ENCODE results near the gene SARS1.
"Not testable (repeated sequence)": the region's sequence is repeated elsewhere in the genome, so short reads cannot be mapped to it uniquely, and the experiment has no call there.

The SARS1 gene

GRCh38 chr1:109192433-109192832 lies 21.3 kb upstream of the SARS1 start:
- DNase-seq: no peak

GRCh38 chr1:109193653-109194590 lies 19.8 kb upstream of the SARS1 start:
- DNase-seq: no peak

GRCh38 chr1:109197158-109198042 lies 16.3 kb upstream of the SARS1 start:
- DNase-seq: no peak

- DNase-seq: peak in 13 of 58 donors; percentile 4 to 48 (median 19)
Observed at GRCh38 chr1:109198043-109198695, 15.5 kb upstream of the SARS1 start.

GRCh38 chr1:109198745-109199144 lies 15.0 kb upstream of the SARS1 start:
- DNase-seq: peak in 4 of 58 donors; percentile 14 to 29 (median 22)

- no peak for DNase-seq
Observed at GRCh38 chr1:109199710-109200109, 14.0 kb upstream of the SARS1 start.

- DNase-seq: peak in 47 of 58 donors; percentile 10 to 76 (median 43)
Observed at GRCh38 chr1:109201123-109201703, 12.5 kb upstream of the SARS1 start.

GRCh38 chr1:109204484-109204883 lies 9.2 kb upstream of the SARS1 start:
- no peak for DNase-seq

- no peak for DNase-seq
Observed at GRCh38 chr1:109206339-109206738, 7.4 kb upstream of the SARS1 start.

- no peak for DNase-seq
Observed at GRCh38 chr1:109207467-109208103, 6.1 kb upstream of the SARS1 start.

- DNase-seq: no peak
Observed at GRCh38 chr1:109208394-109208793, 5.3 kb upstream of the SARS1 start.

- no peak for DNase-seq
Observed at GRCh38 chr1:109208836-109209463, 4.8 kb upstream of the SARS1 start.

- DNase-seq: no peak
Observed at GRCh38 chr1:109210058-109210457, 3.7 kb upstream of the SARS1 start.

- DNase-seq: no peak
Observed at GRCh38 chr1:109213345-109213823, 334 bp upstream of the SARS1 start.

GRCh38 chr1:109214695-109215623 lies 1.2 kb downstream of the SARS1 start:
- peak in 11 of 58 donors; percentile 3 to 49 (median 28) for DNase-seq

GRCh38 chr1:109216662-109217061 lies 2.9 kb downstream of the SARS1 start:
- no peak for DNase-seq

GRCh38 chr1:109218516-109218915 lies 4.8 kb downstream of the SARS1 start:
- DNase-seq: no peak

- not testable (repeated sequence) for DNase-seq
Observed at GRCh38 chr1:109221201-109221600, 7.5 kb downstream of the SARS1 start.

GRCh38 chr1:109225308-109225707 lies 11.6 kb downstream of the SARS1 start:
- DNase-seq: no peak
